HG03432 (cell line): ENCODE results near the gene ATAD3A.
"Not testable (repeated sequence)": the region's sequence is repeated elsewhere in the genome, so short reads cannot be mapped to it uniquely, and the experiment has no call there.

Source experiments
- ATAC-seq: cut with Tn5 transposase; IDR thresholded peaks from one replicate; pipeline ENCODE4 v1.9.1; 2021; ENCODE audit warnings: mild to moderate bottlenecking, moderate library complexity; ENCODE audit not compliant: unreplicated experiment

The ATAD3A gene

GRCh38 chr1:1521331-1521730, 9.4 kb downstream of the ATAD3A start:
- ATAC-seq, result no peak

GRCh38 chr1:1522536-1522935, 10.6 kb downstream of the ATAD3A start:
- ATAC-seq, result not testable (repeated sequence)

DNA sequence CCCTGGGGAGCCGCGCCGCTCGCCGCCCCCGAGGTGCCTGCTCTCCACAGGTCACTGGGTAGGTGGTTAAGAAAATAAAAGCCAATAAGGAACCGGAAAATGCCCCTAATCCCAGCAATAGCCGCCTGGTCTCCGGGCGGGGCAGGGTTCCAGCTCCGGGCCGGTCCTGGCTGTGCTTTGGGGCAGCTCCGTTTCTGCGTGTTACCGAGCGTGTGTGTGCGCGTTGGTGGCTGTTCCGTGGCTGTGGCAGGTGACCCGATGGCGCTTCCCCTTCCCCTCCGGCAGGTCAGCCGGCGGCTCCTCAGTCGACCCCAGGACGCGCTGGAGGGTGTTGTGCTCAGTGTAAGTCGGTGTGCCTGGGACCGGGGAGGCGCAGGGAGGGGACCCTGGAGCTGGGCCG, 11.3 kb downstream of the ATAD3A start:
- not testable (repeated sequence) for ATAC-seq

GRCh38 chr1:1523651-1524050, 11.7 kb downstream of the ATAD3A start:
- ATAC-seq, result not testable (repeated sequence)

GRCh38 chr1:1524750-1525383, 12.9 kb downstream of the ATAD3A start:
- not testable (repeated sequence) for ATAC-seq

DNA sequence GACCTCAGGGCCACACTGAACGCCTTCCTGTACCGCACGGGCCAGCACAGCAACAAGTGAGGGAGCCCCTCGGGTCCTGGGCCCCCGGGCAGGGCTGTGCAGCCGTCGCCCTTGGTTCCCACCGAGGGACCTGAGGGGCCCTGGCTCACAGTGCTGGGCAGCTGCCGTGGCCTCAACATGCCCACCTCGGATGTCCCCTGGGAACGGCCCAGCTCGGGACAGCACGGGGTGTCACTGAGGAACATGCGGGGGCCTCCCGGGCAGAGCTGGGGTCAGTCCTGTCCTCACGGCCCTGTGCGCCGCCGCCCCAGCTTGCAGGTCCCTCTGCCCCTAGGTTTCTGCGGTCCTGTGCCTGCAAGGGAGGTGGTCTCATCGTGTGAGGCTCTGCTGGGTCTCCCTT, 14.5 kb downstream of the ATAD3A start:
- not testable (repeated sequence) for ATAC-seq

DNA sequence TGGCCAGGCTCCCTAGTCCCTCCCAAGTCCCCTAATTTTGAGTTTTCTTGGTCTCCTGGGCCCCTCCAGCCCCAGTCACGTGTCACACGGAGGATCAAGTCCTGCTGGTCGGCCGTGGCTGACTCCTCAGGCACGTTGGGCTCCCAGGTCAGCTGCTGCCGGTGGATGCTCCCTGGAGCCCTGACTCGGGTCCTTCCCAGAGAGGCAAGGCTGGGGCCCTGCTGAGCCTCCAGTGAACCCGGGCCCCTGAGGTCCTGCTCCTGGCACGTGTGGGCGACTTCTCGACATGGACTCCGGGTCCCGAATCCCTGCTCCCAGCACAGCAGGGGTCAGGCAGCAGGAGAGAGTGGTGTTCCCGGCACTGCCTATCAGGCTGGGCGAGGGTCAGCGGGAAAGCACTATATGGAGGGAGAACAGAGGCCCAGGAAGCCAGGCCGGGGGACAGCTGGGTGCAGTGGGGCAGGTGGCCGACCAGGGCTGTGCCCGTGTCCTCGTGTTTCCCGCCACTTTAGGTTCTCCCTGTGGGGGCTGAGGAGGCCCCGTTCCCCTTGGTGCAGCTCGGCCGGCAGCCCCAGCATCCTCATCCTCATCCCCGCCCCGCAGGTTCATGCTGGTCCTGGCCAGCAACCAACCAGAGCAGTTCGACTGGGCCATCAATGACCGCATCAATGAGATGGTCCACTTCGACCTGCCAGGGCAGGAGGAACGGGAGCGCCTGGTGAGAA, 15.3 kb downstream of the ATAD3A start:
- no peak for ATAC-seq

DNA sequence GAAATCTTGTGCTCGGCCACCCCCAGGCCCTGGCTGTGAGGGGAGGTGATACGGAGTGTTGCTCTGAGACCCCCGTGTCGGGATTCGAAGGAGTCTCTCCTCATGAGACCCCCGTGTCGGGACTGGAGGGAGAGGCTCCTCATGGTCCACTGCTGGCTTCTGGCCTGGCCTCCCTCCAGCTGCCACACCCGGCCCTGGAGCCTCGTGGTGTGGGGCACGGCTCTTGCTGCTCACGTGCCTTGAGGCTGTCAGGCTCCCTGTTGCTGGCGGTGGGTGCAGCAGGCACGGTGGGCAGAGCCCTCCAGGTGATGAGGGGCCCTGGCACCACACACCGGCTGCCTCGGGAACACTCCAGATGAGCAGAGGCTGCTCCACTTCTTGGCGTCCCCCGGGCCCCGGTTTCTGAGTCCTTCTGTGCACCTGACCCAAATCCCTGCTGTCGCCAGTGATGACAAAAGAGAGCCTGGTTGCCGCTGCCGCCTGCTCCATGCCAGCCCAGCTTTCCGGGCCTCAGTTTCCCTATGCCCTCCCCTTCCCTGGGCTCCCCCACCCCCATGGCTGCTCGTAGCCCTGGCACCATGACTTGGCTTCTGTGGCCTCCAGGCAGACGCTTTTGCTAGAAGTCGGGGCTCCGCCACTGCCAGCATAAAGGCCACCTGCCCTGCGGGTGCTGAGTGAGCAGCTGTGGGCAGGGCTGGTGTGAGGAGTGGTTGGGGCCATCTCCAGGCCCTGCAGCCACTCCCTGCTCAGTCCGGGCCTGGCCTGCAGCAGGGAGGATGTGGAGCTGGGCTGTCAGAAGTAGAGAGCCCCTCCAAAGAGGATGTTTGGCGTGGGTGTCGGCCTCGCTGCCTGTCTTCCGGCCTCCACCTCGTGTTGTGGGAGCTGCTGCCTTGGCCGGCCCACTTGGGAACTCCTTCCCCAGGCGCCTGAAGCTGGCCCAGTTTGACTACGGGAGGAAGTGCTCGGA, 16.6 kb downstream of the ATAD3A start:
- ATAC-seq, result no peak

DNA sequence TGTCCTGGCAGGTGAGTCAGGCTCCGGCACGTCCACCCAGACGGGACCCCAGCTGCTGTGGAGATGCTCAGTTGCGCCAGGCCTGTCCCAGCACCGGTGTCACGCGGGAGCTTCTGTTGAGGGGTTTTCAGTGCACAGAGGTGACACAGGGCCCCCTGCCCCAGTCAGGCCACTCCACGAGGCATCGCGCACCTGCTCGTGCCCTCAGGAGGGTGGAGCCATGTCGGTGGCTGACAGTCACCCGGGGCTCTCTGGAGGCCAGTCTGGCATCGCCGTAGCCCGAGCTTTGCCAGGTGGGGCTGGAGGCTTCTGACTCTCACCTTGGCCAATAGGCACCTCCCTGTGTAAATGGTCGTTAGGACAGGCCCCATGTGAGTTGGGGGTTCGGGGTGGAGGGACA, 17.4 kb downstream of the ATAD3A start:
- ATAC-seq, result no peak

DNA sequence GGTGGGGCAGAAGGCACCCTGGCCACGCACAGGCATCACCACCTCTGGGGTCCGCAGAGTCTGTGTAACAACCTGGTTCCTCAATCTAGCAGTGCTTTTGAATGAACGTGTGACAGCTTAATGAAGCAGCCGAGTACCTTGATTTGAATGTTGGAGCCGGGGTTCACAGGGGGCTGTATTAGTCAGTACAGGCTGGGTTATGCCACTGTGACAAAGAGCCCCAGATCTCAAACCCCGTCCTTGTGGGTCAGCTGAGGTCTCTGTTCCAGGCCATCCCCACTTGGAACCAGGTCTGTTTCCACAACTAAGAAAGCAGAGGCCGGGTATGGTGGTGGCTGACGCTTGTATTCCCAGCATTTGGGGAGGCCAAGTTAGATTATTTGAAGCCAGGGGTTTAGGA, 18.0 kb downstream of the ATAD3A start:
- ATAC-seq, result no peak

- no peak for ATAC-seq
Measured at GRCh38 chr1:1531947-1532346, 20.0 kb downstream of the ATAD3A start.

- ATAC-seq, result not testable (repeated sequence)
Measured at GRCh38 chr1:1533176-1533893, 21.4 kb downstream of the ATAD3A start.

DNA sequence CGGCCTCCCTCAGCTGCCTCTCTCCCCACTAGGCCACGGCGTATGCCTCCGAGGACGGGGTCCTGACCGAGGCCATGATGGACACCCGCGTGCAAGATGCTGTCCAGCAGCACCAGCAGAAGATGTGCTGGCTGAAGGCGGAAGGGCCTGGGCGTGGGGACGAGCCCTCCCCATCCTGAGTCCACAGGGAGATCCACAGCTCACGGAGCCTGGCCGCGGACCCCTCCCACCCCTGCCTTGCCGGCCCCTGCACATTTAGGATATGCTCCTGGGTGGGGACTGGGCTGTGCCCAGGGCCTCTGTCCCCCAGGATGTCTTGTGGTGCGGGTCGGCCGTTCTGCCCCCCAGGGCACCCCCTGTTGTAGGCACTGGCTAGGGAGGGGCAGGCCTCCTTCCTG, 21.9 kb downstream of the ATAD3A start:
- ATAC-seq, result not testable (repeated sequence)

- no peak for ATAC-seq
Measured at GRCh38 chr1:1534401-1535154, 22.6 kb downstream of the ATAD3A start.

GRCh38 chr1:1535201-1536018, 23.4 kb downstream of the ATAD3A start:
- ATAC-seq, result no peak

GRCh38 chr1:1536019-1536937, 24.3 kb downstream of the ATAD3A start:
- ATAC-seq, result no peak

DNA sequence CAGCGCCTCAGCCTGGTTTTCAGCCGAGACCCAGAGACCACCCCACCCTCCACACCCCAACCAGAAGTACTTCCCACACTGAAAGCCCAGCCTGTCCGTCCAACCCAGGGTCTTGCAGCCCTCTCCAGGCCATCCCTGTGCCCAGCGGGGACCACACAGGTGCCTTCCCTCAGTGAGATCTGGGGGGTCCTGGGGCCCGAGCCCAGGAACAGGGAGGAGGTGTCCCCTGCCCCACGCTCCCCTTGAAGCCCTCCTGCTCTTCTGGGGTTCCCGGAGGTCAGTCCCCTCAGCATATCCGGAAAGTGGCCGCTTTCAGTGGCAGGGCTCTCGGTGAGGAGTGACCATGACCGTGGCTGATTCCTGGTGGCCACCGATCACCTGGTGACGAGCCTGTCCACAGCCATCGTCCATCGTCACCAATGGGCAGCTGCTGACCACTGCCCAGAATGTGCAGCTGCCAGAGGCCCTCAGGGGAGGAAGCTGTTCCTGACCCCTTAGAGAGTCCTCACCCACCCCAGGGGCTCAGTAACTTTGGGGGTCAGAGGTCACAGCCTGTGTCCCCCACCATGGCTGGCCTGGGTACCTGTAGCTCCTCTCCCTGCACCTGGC, 25.1 kb downstream of the ATAD3A start:
- no peak for ATAC-seq
